ENCODE results near the gene NPHP3.

DNA sequence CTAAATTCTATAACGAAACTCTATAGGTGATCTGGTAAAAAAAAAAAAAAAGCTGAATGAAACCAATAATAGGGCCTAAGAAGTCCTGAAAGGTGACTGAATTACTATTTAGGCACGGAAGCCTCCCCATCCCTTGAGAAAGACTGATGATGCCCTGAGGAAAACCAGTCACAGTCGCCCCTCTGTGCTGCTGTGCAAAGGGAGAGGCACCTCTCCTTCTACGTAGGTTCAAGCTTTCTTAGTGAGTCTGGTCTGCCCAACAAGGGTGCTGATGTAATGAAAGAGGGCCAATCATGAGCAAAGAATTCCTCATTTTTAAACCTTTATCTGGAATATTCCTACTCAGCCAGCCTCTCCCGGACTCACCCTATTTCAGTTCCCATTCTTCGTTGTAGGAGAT, 11.9 kb downstream of the NPHP3 start:
- TF ChIP-seq, protein P1, sequence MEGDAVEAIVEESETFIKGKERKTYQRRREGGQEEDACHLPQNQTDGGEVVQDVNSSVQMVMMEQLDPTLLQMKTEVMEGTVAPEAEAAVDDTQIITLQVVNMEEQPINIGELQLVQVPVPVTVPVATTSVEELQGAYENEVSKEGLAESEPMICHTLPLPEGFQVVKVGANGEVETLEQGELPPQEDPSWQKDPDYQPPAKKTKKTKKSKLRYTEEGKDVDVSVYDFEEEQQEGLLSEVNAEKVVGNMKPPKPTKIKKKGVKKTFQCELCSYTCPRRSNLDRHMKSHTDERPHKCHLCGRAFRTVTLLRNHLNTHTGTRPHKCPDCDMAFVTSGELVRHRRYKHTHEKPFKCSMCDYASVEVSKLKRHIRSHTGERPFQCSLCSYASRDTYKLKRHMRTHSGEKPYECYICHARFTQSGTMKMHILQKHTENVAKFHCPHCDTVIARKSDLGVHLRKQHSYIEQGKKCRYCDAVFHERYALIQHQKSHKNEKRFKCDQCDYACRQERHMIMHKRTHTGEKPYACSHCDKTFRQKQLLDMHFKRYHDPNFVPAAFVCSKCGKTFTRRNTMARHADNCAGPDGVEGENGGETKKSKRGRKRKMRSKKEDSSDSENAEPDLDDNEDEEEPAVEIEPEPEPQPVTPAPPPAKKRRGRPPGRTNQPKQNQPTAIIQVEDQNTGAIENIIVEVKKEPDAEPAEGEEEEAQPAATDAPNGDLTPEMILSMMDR (IDR thresholded peaks at IDR 0.05) = no peak
- no peak for TF ChIP-seq POLR2A (IDR thresholded peaks at IDR 0.05)
- TF ChIP-seq POLR2AphosphoS5 (IDR thresholded peaks at IDR 0.05; ENCODE audit: insufficient read depth in 1 of 2, low read depth in 1 of 2) = no peak

Measured in vagina (tissue), 2 donors.